ENCODE measurements around the gene ARHGAP24. TPM values are rescaled to one million over a fixed set of nuclear protein-coding genes. Genes with fewer than 3 reads are reported as not detected.

Gene ARHGAP24
- total RNA-seq, 2 donors from 2014 or later = 0.40 TPM; not detected in 1

- no peak overlapping the region for H3K4me3 Mint-ChIP-seq
- H3K27ac Mint-ChIP-seq = no peak overlapping the region
- H3K36me3 Mint-ChIP-seq (ENCODE audit: low read depth) = no peaks in the 10 kb centered on the region
- no peaks in the 10 kb centered on the region for H3K9me3 Mint-ChIP-seq
- H3K4me1 Mint-ChIP-seq = no peaks in the 10 kb centered on the region
- H3K27me3 Mint-ChIP-seq = no peaks in the 10 kb centered on the region
- ATAC-seq (replicated peaks) = no peak
These were observed 242.4 kb downstream of the ARHGAP24 start for GRCh38 chr4:85717351-85717750.

DNA sequence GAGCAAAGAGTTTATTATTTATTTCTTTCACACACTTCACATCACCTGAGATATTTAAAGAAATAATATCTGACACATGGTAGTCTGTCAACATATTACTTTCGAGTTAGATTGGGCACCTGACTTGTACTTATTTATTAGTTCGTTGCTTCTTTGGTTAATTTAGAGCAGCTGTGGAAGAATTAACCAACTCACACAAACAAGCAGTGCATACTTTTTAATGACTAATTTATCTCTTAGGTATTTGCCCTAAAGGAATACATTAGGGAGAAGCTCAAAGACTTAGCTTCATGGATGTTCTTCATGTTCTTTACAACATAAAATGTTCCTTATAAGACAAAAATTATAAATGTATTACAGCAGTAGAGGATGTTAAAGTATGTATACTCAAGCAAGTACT is 242.9 kb downstream of the ARHGAP24 start:
- Mint-ChIP-seq H3K9me3 (no peaks in the 10 kb centered on the region), H3K4me3 (no peak overlapping the region), H3K27me3 (no peaks in the 10 kb centered on the region), H3K36me3 (ENCODE audit: low read depth) (no peaks in the 10 kb centered on the region), H3K27ac (no peak overlapping the region), H3K4me1 (no peaks in the 10 kb centered on the region)
- no peak for ATAC-seq (replicated peaks)

DNA sequence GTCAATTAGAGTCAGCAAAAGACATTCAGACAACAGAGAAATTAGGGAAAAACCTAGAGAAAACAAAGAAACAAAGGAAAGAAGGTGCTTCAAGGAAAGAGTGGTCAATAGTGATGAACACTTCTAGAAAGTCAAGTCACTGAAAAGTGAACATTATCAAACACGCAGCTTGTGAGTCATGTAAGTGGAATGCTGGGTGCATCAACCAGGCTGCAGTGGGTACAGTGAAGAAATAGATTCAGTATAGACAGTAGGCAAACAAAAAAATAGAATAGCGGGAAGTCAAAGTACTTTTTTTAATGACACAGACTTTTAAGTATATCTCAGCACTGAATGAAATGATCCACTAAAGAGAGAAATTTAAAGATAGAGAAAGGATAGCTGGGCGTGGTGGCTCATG is 245.8 kb downstream of the ARHGAP24 start:
- Mint-ChIP-seq H3K9me3 (no peaks in the 10 kb centered on the region), H3K4me1 (no peaks in the 10 kb centered on the region), H3K4me3 (no peak overlapping the region), H3K27ac (no peak overlapping the region), H3K27me3 (no peaks in the 10 kb centered on the region), H3K36me3 (ENCODE audit: low read depth) (no peaks in the 10 kb centered on the region)
- ATAC-seq (replicated peaks) = no peak

DNA sequence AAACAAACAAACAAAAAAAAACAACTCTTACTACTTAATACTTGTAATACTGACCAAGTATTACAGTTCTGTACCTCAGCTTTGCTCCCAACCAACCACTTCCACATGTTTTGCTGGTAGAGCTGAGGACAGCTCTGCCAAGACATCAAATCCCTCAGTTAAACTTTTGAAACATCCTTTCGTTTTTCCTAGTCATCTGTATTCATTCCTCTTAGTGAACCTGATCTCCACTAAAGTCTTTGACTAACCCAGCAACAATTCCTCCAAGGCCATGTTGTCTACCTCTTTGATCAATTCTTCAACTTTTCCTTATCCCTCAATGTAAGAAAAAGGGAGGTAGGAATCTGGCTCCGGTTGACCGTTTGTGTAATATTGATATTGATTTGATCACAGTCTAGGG is 247.5 kb downstream of the ARHGAP24 start:
- no peak overlapping the region for H3K4me3 Mint-ChIP-seq
- ATAC-seq (replicated peaks) = no peak
- no peaks in the 10 kb centered on the region for H3K4me1 Mint-ChIP-seq
- no peaks in the 10 kb centered on the region for H3K36me3 Mint-ChIP-seq (ENCODE audit: low read depth)
- no peak overlapping the region for H3K27ac Mint-ChIP-seq
- no peaks in the 10 kb centered on the region for H3K9me3 Mint-ChIP-seq
- H3K27me3 Mint-ChIP-seq = no peaks in the 10 kb centered on the region

DNA sequence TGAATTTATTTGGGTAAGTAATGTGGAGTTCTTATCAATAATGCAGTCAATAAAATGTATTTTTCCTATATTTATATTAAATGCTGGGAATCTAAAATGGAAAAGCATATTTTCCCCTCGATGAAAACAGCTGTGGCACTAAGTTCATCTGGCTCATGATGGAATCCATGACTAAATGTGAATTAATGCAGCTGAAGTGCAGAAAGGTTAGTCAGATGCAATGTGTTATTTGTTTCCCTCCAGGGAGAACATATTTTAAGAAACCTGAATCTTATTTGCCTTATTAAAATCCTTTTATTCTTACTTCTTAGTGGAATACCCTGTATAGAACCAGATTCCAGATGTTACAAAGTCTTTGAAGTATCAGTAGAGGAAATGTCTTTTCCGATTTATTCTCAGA is 247.9 kb downstream of the ARHGAP24 start:
- Mint-ChIP-seq H3K4me1 (no peaks in the 10 kb centered on the region), H3K36me3 (ENCODE audit: low read depth) (no peaks in the 10 kb centered on the region), H3K9me3 (no peaks in the 10 kb centered on the region), H3K4me3 (no peak overlapping the region), H3K27ac (no peak overlapping the region), H3K27me3 (no peaks in the 10 kb centered on the region)
- no peak for ATAC-seq (replicated peaks)

DNA sequence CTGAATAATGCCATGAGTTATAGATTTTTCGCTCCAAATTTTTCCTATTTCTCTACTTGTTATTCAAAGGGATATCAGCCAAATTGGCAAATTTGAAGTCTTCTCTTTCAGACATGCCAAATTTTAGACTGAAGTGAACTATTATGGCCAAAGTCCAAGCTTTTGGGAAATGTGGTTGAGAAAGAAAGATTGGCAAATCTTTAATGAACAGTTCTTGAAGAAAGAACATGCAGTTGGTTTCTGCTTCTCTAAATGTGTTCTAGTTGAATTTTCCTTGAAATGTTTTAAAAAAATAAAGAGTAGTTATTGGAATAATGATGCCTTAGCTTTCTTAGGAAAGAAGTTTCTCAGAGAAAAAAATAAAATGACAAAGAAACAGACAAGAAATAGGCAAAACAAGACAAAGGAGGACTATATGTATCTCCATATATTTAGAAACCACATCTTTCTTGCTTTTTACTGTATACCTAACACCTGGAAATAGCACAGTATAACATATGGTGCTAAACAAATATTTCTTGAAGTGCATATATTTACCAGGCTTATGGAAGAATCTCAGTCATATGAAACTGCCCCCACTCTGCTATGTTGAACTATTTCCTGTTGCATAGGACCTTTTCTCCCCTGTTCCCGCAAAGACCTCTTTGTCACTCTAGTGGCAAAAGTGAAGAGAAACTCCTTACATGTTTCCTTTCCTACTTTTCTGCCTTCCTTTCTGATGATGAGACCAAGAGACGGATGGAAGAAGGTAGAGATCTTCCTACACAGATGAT is 250.0 kb downstream of the ARHGAP24 start:
- Mint-ChIP-seq H3K4me3 (no peak overlapping the region), H3K36me3 (ENCODE audit: low read depth) (no peaks in the 10 kb centered on the region), H3K27me3 (no peaks in the 10 kb centered on the region), H3K27ac (no peak overlapping the region), H3K4me1 (no peaks in the 10 kb centered on the region), H3K9me3 (no peaks in the 10 kb centered on the region)
- no peak for ATAC-seq (replicated peaks)

DNA sequence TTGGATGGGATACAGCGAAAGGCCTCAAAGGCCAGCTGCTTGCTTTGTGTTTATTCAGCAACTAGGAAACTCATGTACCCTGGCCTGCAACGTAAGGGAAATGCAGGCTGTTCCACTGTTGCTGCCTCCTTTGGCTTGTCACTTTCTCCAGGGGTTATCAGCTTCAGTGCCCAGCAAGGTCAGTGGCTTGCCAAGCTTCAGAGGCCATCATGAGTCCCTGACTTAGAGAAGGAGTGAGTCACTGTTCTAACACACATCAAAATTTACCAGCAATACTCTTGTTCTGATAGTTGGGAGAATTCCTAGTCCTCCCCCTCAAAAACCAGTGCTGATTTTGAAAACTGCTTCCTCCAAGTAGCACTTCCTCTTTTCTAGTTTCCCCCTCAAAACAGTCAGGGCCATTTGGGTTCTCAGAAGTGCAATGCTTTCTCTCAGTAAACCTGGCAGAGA is 250.8 kb downstream of the ARHGAP24 start:
- H3K36me3 Mint-ChIP-seq (ENCODE audit: low read depth) = no peaks in the 10 kb centered on the region
- H3K4me3 Mint-ChIP-seq = no peak overlapping the region
- H3K27ac Mint-ChIP-seq = no peak overlapping the region
- H3K9me3 Mint-ChIP-seq = no peaks in the 10 kb centered on the region
- H3K27me3 Mint-ChIP-seq = no peaks in the 10 kb centered on the region
- H3K4me1 Mint-ChIP-seq = no peaks in the 10 kb centered on the region
- ATAC-seq (replicated peaks) = no peak

DNA sequence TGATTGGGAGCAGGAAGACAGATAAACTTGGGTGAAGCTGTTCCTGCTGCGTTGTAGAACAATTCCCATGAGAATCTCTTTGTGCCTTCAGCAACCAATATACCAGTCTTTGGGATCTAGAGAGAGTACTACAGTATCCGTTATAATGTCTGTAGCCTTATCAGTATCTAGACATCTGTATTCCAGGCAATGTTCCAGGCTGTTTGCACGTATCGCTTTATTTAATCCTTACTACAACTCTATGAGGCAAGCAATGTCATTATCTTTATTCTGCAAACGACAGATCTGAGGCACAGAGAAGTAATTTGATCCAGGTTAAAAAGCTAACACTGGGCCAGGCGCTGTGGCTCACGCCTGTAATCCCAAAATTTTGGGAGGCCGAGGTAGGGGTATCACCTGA is 251.6 kb downstream of the ARHGAP24 start:
- Mint-ChIP-seq H3K27ac (no peak overlapping the region), H3K4me1 (no peaks in the 10 kb centered on the region), H3K9me3 (no peaks in the 10 kb centered on the region), H3K4me3 (no peak overlapping the region), H3K36me3 (ENCODE audit: low read depth) (no peaks in the 10 kb centered on the region), H3K27me3 (no peaks in the 10 kb centered on the region)
- no peak for ATAC-seq (replicated peaks)

DNA sequence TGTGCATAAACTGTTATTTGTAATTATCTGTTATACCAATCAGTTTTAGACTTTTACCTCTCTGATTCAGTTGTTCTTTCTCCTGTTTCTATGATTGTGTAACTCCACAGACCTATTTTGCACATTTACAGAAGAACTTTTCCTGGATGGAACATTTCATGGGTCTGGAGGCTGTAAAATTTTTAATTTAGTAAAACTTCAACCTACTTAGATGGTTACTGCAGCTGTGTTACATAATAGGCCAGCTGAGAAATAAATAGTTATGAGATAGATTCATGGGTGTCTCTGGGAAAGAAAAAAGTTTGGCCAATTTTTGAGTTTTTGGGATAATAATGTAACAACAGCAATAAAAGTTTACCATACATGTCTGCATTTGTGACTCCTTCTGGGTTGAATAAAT is 253.5 kb downstream of the ARHGAP24 start:
- Mint-ChIP-seq H3K4me3 (no peak overlapping the region), H3K4me1 (no peaks in the 10 kb centered on the region), H3K27me3 (no peaks in the 10 kb centered on the region), H3K9me3 (no peaks in the 10 kb centered on the region), H3K27ac (no peak overlapping the region), H3K36me3 (ENCODE audit: low read depth) (no peaks in the 10 kb centered on the region)
- no peak for ATAC-seq (replicated peaks)

DNA sequence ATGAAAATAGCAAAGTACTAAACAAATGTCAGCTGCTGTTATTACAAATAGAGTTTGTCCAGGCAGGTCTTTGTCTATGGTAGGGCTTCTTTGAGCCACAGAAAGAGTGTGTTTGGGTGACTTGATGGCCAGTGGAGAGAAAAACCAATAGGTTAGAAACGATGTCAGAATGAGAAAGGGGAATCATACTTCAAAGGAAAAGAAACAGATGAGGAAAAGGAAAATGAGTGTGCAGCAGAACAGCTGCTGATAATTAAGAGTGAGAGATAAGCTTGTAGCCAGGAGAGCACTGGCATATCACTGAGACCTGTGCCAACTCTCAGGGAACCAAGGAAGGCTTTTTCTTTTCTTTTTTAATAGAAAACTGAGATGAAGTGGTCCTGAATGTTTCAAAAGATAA is 257.2 kb downstream of the ARHGAP24 start:
- Mint-ChIP-seq H3K36me3 (ENCODE audit: low read depth) (no peaks in the 10 kb centered on the region), H3K9me3 (peaks cover 4% of the 10 kb centered on the region), H3K4me1 (no peaks in the 10 kb centered on the region), H3K4me3 (no peak overlapping the region), H3K27me3 (no peaks in the 10 kb centered on the region), H3K27ac (no peak overlapping the region)
- no peak for ATAC-seq (replicated peaks)

GRCh38 chr4:85733798-85734197 is 258.8 kb downstream of the ARHGAP24 start:
- H3K36me3 Mint-ChIP-seq (ENCODE audit: low read depth) = no peaks in the 10 kb centered on the region
- peaks cover 4% of the 10 kb centered on the region for H3K9me3 Mint-ChIP-seq
- no peak overlapping the region for H3K4me3 Mint-ChIP-seq
- H3K27me3 Mint-ChIP-seq = no peaks in the 10 kb centered on the region
- no peak overlapping the region for H3K27ac Mint-ChIP-seq
- H3K4me1 Mint-ChIP-seq = no peaks in the 10 kb centered on the region
- ATAC-seq (replicated peaks) = no peak

GRCh38 chr4:85734424-85734831 is 259.5 kb downstream of the ARHGAP24 start:
- no peaks in the 10 kb centered on the region for H3K4me1 Mint-ChIP-seq
- no peak overlapping the region for H3K4me3 Mint-ChIP-seq
- no peaks in the 10 kb centered on the region for H3K36me3 Mint-ChIP-seq (ENCODE audit: low read depth)
- H3K27me3 Mint-ChIP-seq = no peaks in the 10 kb centered on the region
- peaks cover 4% of the 10 kb centered on the region for H3K9me3 Mint-ChIP-seq
- no peak overlapping the region for H3K27ac Mint-ChIP-seq
- no peak for ATAC-seq (replicated peaks)

DNA sequence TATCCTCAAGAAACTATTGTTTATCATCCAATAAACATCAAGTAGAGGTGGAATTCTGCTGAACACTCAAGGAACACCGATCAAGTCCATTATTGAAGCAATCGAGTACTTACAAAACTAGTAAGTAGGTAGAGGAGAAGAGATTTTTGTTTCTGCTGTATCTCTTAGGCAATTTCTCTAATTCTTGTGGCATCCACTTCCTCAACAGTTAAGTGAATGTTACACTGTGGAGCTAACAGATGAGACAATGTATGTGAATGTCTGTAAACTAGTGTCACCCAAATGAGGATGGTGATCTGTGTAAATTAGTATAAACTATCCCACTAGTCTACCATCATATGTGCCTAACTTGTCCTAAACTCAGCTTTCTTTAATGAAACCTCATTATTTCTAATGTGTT is 261.6 kb downstream of the ARHGAP24 start:
- peaks cover 4% of the 10 kb centered on the region for H3K9me3 Mint-ChIP-seq
- H3K27me3 Mint-ChIP-seq = no peaks in the 10 kb centered on the region
- no peak overlapping the region for H3K27ac Mint-ChIP-seq
- H3K4me1 Mint-ChIP-seq = no peaks in the 10 kb centered on the region
- no peaks in the 10 kb centered on the region for H3K36me3 Mint-ChIP-seq (ENCODE audit: low read depth)
- H3K4me3 Mint-ChIP-seq = no peak overlapping the region
- ATAC-seq (replicated peaks) = no peak

DNA sequence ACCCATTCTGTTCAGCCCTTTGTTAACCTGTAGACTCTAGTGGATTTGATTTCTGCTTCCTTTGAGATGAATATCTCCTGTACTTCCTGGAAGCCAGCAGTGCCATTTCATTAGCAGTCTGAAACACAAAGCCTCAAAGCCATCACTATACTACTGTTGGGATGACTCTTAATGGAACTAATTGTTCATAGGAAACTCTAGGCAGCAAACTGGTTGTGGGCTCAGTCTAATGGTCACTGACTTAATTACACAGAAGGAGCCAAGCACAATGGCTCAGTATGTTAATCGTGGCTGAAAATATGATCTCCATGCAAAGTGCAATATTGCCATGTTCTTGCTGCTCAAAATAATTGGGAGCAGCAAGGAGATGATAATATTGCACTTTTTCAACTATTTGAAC is 262.3 kb downstream of the ARHGAP24 start:
- Mint-ChIP-seq H3K27me3 (peaks cover 4% of the 10 kb centered on the region), H3K4me1 (no peaks in the 10 kb centered on the region), H3K27ac (no peak overlapping the region), H3K36me3 (ENCODE audit: low read depth) (no peaks in the 10 kb centered on the region), H3K9me3 (peaks cover 4% of the 10 kb centered on the region), H3K4me3 (no peak overlapping the region)
- no peak for ATAC-seq (replicated peaks)

DNA sequence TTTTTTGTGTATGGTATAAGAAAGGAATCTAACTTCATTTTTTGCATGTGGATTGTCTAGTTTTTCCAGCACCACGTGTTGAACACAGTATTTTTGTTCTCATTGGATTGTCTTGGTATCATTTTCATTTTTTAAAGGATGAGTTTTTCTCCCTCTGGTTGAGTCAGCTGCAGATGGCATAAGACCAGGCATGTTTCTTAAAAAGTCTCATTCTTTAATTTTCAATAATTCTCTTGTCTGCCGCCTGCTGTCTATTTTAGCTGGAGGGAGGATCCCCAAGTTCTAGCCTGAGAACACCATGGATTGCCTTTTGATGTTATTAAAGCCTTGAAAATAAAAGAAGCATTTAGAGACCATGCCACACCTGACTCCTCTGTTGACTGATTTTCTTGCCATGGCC is 263.8 kb downstream of the ARHGAP24 start:
- Mint-ChIP-seq H3K4me1 (no peaks in the 10 kb centered on the region), H3K27ac (no peak overlapping the region), H3K27me3 (peaks cover 6% of the 10 kb centered on the region), H3K4me3 (no peak overlapping the region), H3K36me3 (ENCODE audit: low read depth) (no peaks in the 10 kb centered on the region), H3K9me3 (peaks cover 7% of the 10 kb centered on the region)
- no peak for ATAC-seq (replicated peaks)

- no peak for ATAC-seq (replicated peaks)
- H3K9me3 Mint-ChIP-seq = peaks cover 4% of the 10 kb centered on the region
- H3K27me3 Mint-ChIP-seq = peaks cover 6% of the 10 kb centered on the region
- H3K4me1 Mint-ChIP-seq = no peaks in the 10 kb centered on the region
- no peak overlapping the region for H3K27ac Mint-ChIP-seq
- no peaks in the 10 kb centered on the region for H3K36me3 Mint-ChIP-seq (ENCODE audit: low read depth)
- H3K4me3 Mint-ChIP-seq = no peak overlapping the region
These were observed 265.5 kb downstream of the ARHGAP24 start for GRCh38 chr4:85740431-85740861.
